H9 (cell line): ENCODE measurements around the gene HEXIM1. TPM values are rescaled to one million over a fixed set of nuclear protein-coding genes. Genes with fewer than 3 reads are reported as not detected.

ENCODE experiments used
- DNase-seq: peaks from one replicate; pipeline ENCODE4 v3.0.0-alpha.2; 2017
- H2AFZ ChIP-seq: one replicate; pipeline ENCODE4 v1.6.1; 2013; ENCODE audit warnings: mild to moderate bottlenecking, low read length, control low read depth, moderate library complexity
- H2AK5ac ChIP-seq: 2 replicates; pipeline ENCODE4 v1.6.1; 2013; ENCODE audit warnings: low read length, control low read depth, mixed read lengths; ENCODE audit not compliant: insufficient read length
- H2BK120ac ChIP-seq: one replicate; pipeline ENCODE4 v1.6.1; 2013; ENCODE audit warnings: low read depth, mild to moderate bottlenecking, low read length, control low read depth, inconsistent platforms; ENCODE audit not compliant: poor library complexity, severe bottlenecking
- H2BK12ac ChIP-seq: 2 replicates; pipeline ENCODE4 v1.6.1; 2013; ENCODE audit warnings: low read length, control low read depth, mixed read lengths, low read depth; ENCODE audit not compliant: insufficient read length
- H2BK15ac ChIP-seq: 2 replicates; pipeline ENCODE4 v1.6.1; 2013; ENCODE audit warnings: low read depth, low read length, control low read depth
- H2BK20ac ChIP-seq: one replicate; pipeline ENCODE4 v1.6.1; 2013; ENCODE audit warnings: low read depth, mild to moderate bottlenecking, low read length, control low read depth, inconsistent platforms; ENCODE audit not compliant: poor library complexity, severe bottlenecking
- H2BK5ac ChIP-seq: 2 replicates; pipeline ENCODE4 v1.6.1; 2013; ENCODE audit warnings: low read length, control low read depth, mixed read lengths; ENCODE audit not compliant: insufficient read length
- H3K14ac ChIP-seq: 2 replicates; pipeline ENCODE4 v1.6.1; 2013; ENCODE audit warnings: low read length, control low read depth; ENCODE audit not compliant: insufficient read depth
- H3K18ac ChIP-seq: 2 replicates; pipeline ENCODE4 v1.6.1; 2013; ENCODE audit warnings: low read depth, mild to moderate bottlenecking, mixed read lengths, low read length, control low read depth; ENCODE audit not compliant: insufficient read length
- H3K23ac ChIP-seq: 2 replicates; pipeline ENCODE4 v1.6.1; 2013; ENCODE audit warnings: low read length, control low read depth, mixed read lengths, low read depth; ENCODE audit not compliant: insufficient read length
- H3K23me2 ChIP-seq: 2 replicates; pipeline ENCODE4 v1.6.1; 2013; ENCODE audit warnings: low read depth, mild to moderate bottlenecking, mixed read lengths, low read length, control low read depth; ENCODE audit not compliant: insufficient read length, poor library complexity, severe bottlenecking
- H3K27ac ChIP-seq: 2 replicates; pipeline ENCODE4 v1.5.1; 2013; ENCODE audit warnings: low read length, control low read depth, mixed read lengths, low read depth; ENCODE audit not compliant: insufficient read length
- H3K27me3 ChIP-seq: 2 replicates; pipeline ENCODE4 v1.6.1; 2013; ENCODE audit warnings: low read length, control low read depth, inconsistent platforms; ENCODE audit not compliant: insufficient read depth
- H3K4ac ChIP-seq: 2 replicates; pipeline ENCODE4 v1.6.1; 2013; ENCODE audit warnings: low read depth, mild to moderate bottlenecking, control low read depth, inconsistent platforms, low read length, moderate library complexity
- H3K4me1 ChIP-seq: 2 replicates; pipeline ENCODE4 v1.6.1; 2013; ENCODE audit warnings: low read length, control low read depth, inconsistent platforms; ENCODE audit not compliant: insufficient read depth
- H3K4me2 ChIP-seq: 2 replicates; pipeline ENCODE4 v1.6.1; 2013; ENCODE audit warnings: low read length, control low read depth, mixed read lengths; ENCODE audit not compliant: insufficient read length, insufficient read depth
- H3K56ac ChIP-seq: 2 replicates; pipeline ENCODE4 v1.6.1; 2013; ENCODE audit warnings: low read depth, mild to moderate bottlenecking, mixed read lengths, low read length, control low read depth; ENCODE audit not compliant: insufficient read length
- H3K79me1 ChIP-seq: 2 replicates; pipeline ENCODE4 v1.6.1; 2013; ENCODE audit warnings: low read depth, mild to moderate bottlenecking, moderate library complexity, low read length, control low read depth, inconsistent platforms; ENCODE audit not compliant: insufficient read depth, poor library complexity, severe bottlenecking
- H3K79me2 ChIP-seq: 2 replicates; pipeline ENCODE4 v1.6.1; 2013; ENCODE audit warnings: low read length, control low read depth, inconsistent platforms; ENCODE audit not compliant: insufficient read depth
- H3K9ac ChIP-seq: 2 replicates; pipeline ENCODE4 v1.6.1; 2013; ENCODE audit warnings: low read length, control low read depth, mixed read lengths; ENCODE audit not compliant: insufficient read length; ENCODE audit errors: extremely low read depth
- H3K9me3 ChIP-seq: one replicate; pipeline ENCODE4 v1.6.1; 2013; ENCODE audit warnings: low read depth, low read length, inconsistent platforms; ENCODE audit not compliant: control insufficient read depth
- H3T11ph ChIP-seq: one replicate; pipeline ENCODE4 v1.6.1; 2013; ENCODE audit warnings: mild to moderate bottlenecking, low read length, control low read depth, inconsistent platforms
- H4K20me1 ChIP-seq: one replicate; pipeline ENCODE4 v1.6.1; 2013; ENCODE audit not compliant: control insufficient read depth, insufficient read length, insufficient read depth
- H4K5ac ChIP-seq: 2 replicates; pipeline ENCODE4 v1.6.1; 2013; ENCODE audit warnings: low read depth, mild to moderate bottlenecking, mixed read lengths, low read length, control low read depth; ENCODE audit not compliant: insufficient read length
- H4K8ac ChIP-seq: replicated peaks from 2 replicates; pipeline ENCODE4 v1.6.1; 2013; ENCODE audit warnings: low read length, control low read depth, mixed read lengths, low read depth; ENCODE audit not compliant: insufficient read length
- H4K91ac ChIP-seq: 2 replicates; pipeline ENCODE4 v1.6.1; 2013; ENCODE audit warnings: low read depth, mild to moderate bottlenecking, moderate library complexity, mixed read lengths, low read length, control low read depth; ENCODE audit not compliant: insufficient read length
- H3K27ac Mint-ChIP-seq, 3 experiments: 2 replicates in 2 of 3; 3 replicates in 1 of 3; pipeline ENCODE4 v1.8.0; 2020 to 2021; ENCODE audit warnings: mixed read lengths in 3 of 3, mild to moderate bottlenecking in 1 of 3, moderate library complexity in 1 of 3
- H3K27me3 Mint-ChIP-seq: 2 replicates; pipeline ENCODE4 v1.8.0; 2021; ENCODE audit warnings: low read depth, mild to moderate bottlenecking, moderate library complexity, mixed read lengths
- H3K36me3 Mint-ChIP-seq, 3 experiments: 2 replicates in 2 of 3; 3 replicates in 1 of 3; pipeline ENCODE4 v1.8.0; 2020 to 2021; ENCODE audit warnings: low read depth in 3 of 3, mixed read lengths in 3 of 3; ENCODE audit not compliant: insufficient read depth in 1 of 3
- H3K4me1 Mint-ChIP-seq, 2 experiments: 2 replicates each; pipeline ENCODE4 v1.8.0; 2020; ENCODE audit warnings: mixed read lengths in 2 of 2
- H3K4me3 Mint-ChIP-seq, 2 experiments: 2 replicates in 1 of 2; 3 replicates in 1 of 2; pipeline ENCODE4 v1.8.0; 2020 to 2021; ENCODE audit warnings: mild to moderate bottlenecking in 2 of 2, mixed read lengths in 2 of 2, moderate library complexity in 1 of 2
- H3K9me3 Mint-ChIP-seq, 2 experiments: 2 replicates in 1 of 2; 3 replicates in 1 of 2; pipeline ENCODE4 v1.8.0; 2020; ENCODE audit warnings: mild to moderate bottlenecking in 2 of 2, mixed read lengths in 2 of 2, moderate library complexity in 1 of 2
- CTCF ChIP-seq: fragments of 200-600 bp; sonication (generic); conservative IDR thresholded peaks from 3 replicates; pipeline ENCODE4 v1.8.0; 2021; ENCODE audit warnings: antibody characterized with exemption, mild to moderate bottlenecking
- WGBS: extraction: QIAGEN DNeasy Blood & Tissue Kit; methylation state at CpG from one replicate; pipeline ENCODE4 v1.1.7; 2013; ENCODE audit warnings: missing lambda C conversion rate, low lambda C conversion rate, mixed read lengths; ENCODE audit not compliant: insufficient read length; ENCODE audit errors: extremely low coverage; 5-methylcytosine and 5-hydroxymethylcytosine counted together
- total RNA-seq: library from RNA; stranded (reverse); gene quantifications from 2 replicates; pipeline ENCODE4 v1.2.1, GENCODE V29; 2021

The HEXIM1 gene
- total RNA-seq, 1 experiment from 2014 or later = 32.4 TPM

DNA sequence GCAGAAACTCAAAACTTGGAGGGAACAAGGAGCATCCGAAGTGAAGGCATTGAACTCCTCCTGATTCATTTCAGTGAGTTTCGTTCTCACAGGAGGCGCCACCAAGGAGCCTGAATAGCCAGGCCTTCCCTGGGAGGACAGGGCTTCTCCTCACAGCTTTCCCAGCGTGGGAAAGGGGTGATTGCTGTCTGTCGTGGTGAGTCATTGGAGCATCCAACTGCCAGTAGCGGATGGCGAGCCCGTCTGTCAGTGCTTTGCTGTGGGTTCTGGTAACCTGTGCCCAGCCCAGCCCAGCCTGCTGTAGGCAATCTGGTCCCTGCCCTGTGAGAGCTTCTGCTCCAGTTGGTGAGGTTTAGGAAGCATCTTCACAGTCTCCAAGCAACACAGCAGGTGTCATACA lies 44.2 kb upstream of the HEXIM1 start:
- Histone ChIP-seq H3K23ac (no peak overlapping the region), H3K9ac (no peak overlapping the region), H3K4me2 (no peak overlapping the region), H3K56ac (no peak overlapping the region), H4K91ac (no peak overlapping the region), H3K4ac (no peak overlapping the region), H2AK5ac (no peak overlapping the region), H3K79me2 (no peaks in the 10 kb centered on the region; the same call in 1 of the 2 replicates), H2BK5ac (no peak overlapping the region), H2BK20ac (no peak overlapping the region), H2AFZ (no peak overlapping the region), H3K18ac (no peak overlapping the region), H3K27me3 (no peaks in the 10 kb centered on the region), H3T11ph (no peak overlapping the region), H2BK15ac (no peak overlapping the region), H3K9me3 (no peaks in the 10 kb centered on the region), H2BK12ac (no peak overlapping the region), H3K14ac (no peak overlapping the region), H4K5ac (no peak overlapping the region), H4K20me1 (no peaks in the 10 kb centered on the region), H3K79me1 (no peaks in the 10 kb centered on the region), H3K23me2 (no peaks in the 10 kb centered on the region), H2BK120ac (no peak overlapping the region), H3K27ac (no peak overlapping the region), H3K4me1 (no peaks in the 10 kb centered on the region), H4K8ac (no peak overlapping the region)
- peaks cover 26 to 92% (median 83%) of the 10 kb centered on the region in 3 experiments; a peak in 6 of 7 replicates for H3K36me3 Mint-ChIP-seq
- no peak for DNase-seq
- no peak overlapping the region for H3K27ac Mint-ChIP-seq
- no peaks in the 10 kb centered on the region for H3K27me3 Mint-ChIP-seq
- H3K4me3 Mint-ChIP-seq = no peak overlapping the region
- TF ChIP-seq CTCF = no peak
- no CpG with 5 or more reads among the region's 8 CpGs for WGBS
- peaks cover 0 to 2% of the 10 kb centered on the region in 2 experiments; a peak in 1 of 4 replicates for H3K4me1 Mint-ChIP-seq
- no peaks in the 10 kb centered on the region for H3K9me3 Mint-ChIP-seq
